H9 (cell line): ENCODE results near the gene PTPRN2. TPM values are rescaled to one million over a fixed set of nuclear protein-coding genes. Genes with fewer than 3 reads are reported as not detected.

Source experiments
- DNase-seq: peaks from one replicate; pipeline ENCODE4 v3.0.0-alpha.2; 2017
- H2AFZ ChIP-seq: one replicate; pipeline ENCODE4 v1.6.1; 2013; ENCODE audit warnings: mild to moderate bottlenecking, low read length, control low read depth, moderate library complexity
- H2AK5ac ChIP-seq: 2 replicates; pipeline ENCODE4 v1.6.1; 2013; ENCODE audit warnings: low read length, control low read depth, mixed read lengths; ENCODE audit not compliant: insufficient read length
- H2BK120ac ChIP-seq: one replicate; pipeline ENCODE4 v1.6.1; 2013; ENCODE audit warnings: low read depth, mild to moderate bottlenecking, low read length, control low read depth, inconsistent platforms; ENCODE audit not compliant: poor library complexity, severe bottlenecking
- H2BK12ac ChIP-seq: 2 replicates; pipeline ENCODE4 v1.6.1; 2013; ENCODE audit warnings: low read length, control low read depth, mixed read lengths, low read depth; ENCODE audit not compliant: insufficient read length
- H2BK15ac ChIP-seq: 2 replicates; pipeline ENCODE4 v1.6.1; 2013; ENCODE audit warnings: low read depth, low read length, control low read depth
- H2BK20ac ChIP-seq: one replicate; pipeline ENCODE4 v1.6.1; 2013; ENCODE audit warnings: low read depth, mild to moderate bottlenecking, low read length, control low read depth, inconsistent platforms; ENCODE audit not compliant: poor library complexity, severe bottlenecking
- H2BK5ac ChIP-seq: 2 replicates; pipeline ENCODE4 v1.6.1; 2013; ENCODE audit warnings: low read length, control low read depth, mixed read lengths; ENCODE audit not compliant: insufficient read length
- H3K14ac ChIP-seq: 2 replicates; pipeline ENCODE4 v1.6.1; 2013; ENCODE audit warnings: low read length, control low read depth; ENCODE audit not compliant: insufficient read depth
- H3K18ac ChIP-seq: 2 replicates; pipeline ENCODE4 v1.6.1; 2013; ENCODE audit warnings: low read depth, mild to moderate bottlenecking, mixed read lengths, low read length, control low read depth; ENCODE audit not compliant: insufficient read length
- H3K23ac ChIP-seq: 2 replicates; pipeline ENCODE4 v1.6.1; 2013; ENCODE audit warnings: low read length, control low read depth, mixed read lengths, low read depth; ENCODE audit not compliant: insufficient read length
- H3K23me2 ChIP-seq: 2 replicates; pipeline ENCODE4 v1.6.1; 2013; ENCODE audit warnings: low read depth, mild to moderate bottlenecking, mixed read lengths, low read length, control low read depth; ENCODE audit not compliant: insufficient read length, poor library complexity, severe bottlenecking
- H3K27ac ChIP-seq: 2 replicates; pipeline ENCODE4 v1.5.1; 2013; ENCODE audit warnings: low read length, control low read depth, mixed read lengths, low read depth; ENCODE audit not compliant: insufficient read length
- H3K27me3 ChIP-seq: 2 replicates; pipeline ENCODE4 v1.6.1; 2013; ENCODE audit warnings: low read length, control low read depth, inconsistent platforms; ENCODE audit not compliant: insufficient read depth
- H3K4ac ChIP-seq: 2 replicates; pipeline ENCODE4 v1.6.1; 2013; ENCODE audit warnings: low read depth, mild to moderate bottlenecking, control low read depth, inconsistent platforms, low read length, moderate library complexity
- H3K4me1 ChIP-seq: 2 replicates; pipeline ENCODE4 v1.6.1; 2013; ENCODE audit warnings: low read length, control low read depth, inconsistent platforms; ENCODE audit not compliant: insufficient read depth
- H3K4me2 ChIP-seq: 2 replicates; pipeline ENCODE4 v1.6.1; 2013; ENCODE audit warnings: low read length, control low read depth, mixed read lengths; ENCODE audit not compliant: insufficient read length, insufficient read depth
- H3K56ac ChIP-seq: 2 replicates; pipeline ENCODE4 v1.6.1; 2013; ENCODE audit warnings: low read depth, mild to moderate bottlenecking, mixed read lengths, low read length, control low read depth; ENCODE audit not compliant: insufficient read length
- H3K79me1 ChIP-seq: 2 replicates; pipeline ENCODE4 v1.6.1; 2013; ENCODE audit warnings: low read depth, mild to moderate bottlenecking, moderate library complexity, low read length, control low read depth, inconsistent platforms; ENCODE audit not compliant: insufficient read depth, poor library complexity, severe bottlenecking
- H3K79me2 ChIP-seq: 2 replicates; pipeline ENCODE4 v1.6.1; 2013; ENCODE audit warnings: low read length, control low read depth, inconsistent platforms; ENCODE audit not compliant: insufficient read depth
- H3K9ac ChIP-seq: 2 replicates; pipeline ENCODE4 v1.6.1; 2013; ENCODE audit warnings: low read length, control low read depth, mixed read lengths; ENCODE audit not compliant: insufficient read length; ENCODE audit errors: extremely low read depth
- H3K9me3 ChIP-seq: one replicate; pipeline ENCODE4 v1.6.1; 2013; ENCODE audit warnings: low read depth, low read length, inconsistent platforms; ENCODE audit not compliant: control insufficient read depth
- H3T11ph ChIP-seq: one replicate; pipeline ENCODE4 v1.6.1; 2013; ENCODE audit warnings: mild to moderate bottlenecking, low read length, control low read depth, inconsistent platforms
- H4K20me1 ChIP-seq: one replicate; pipeline ENCODE4 v1.6.1; 2013; ENCODE audit not compliant: control insufficient read depth, insufficient read length, insufficient read depth
- H4K5ac ChIP-seq: 2 replicates; pipeline ENCODE4 v1.6.1; 2013; ENCODE audit warnings: low read depth, mild to moderate bottlenecking, mixed read lengths, low read length, control low read depth; ENCODE audit not compliant: insufficient read length
- H4K8ac ChIP-seq: replicated peaks from 2 replicates; pipeline ENCODE4 v1.6.1; 2013; ENCODE audit warnings: low read length, control low read depth, mixed read lengths, low read depth; ENCODE audit not compliant: insufficient read length
- H4K91ac ChIP-seq: 2 replicates; pipeline ENCODE4 v1.6.1; 2013; ENCODE audit warnings: low read depth, mild to moderate bottlenecking, moderate library complexity, mixed read lengths, low read length, control low read depth; ENCODE audit not compliant: insufficient read length
- H3K27ac Mint-ChIP-seq, 3 experiments: 2 replicates in 2 of 3; 3 replicates in 1 of 3; pipeline ENCODE4 v1.8.0; 2020 to 2021; ENCODE audit warnings: mixed read lengths in 3 of 3, mild to moderate bottlenecking in 1 of 3, moderate library complexity in 1 of 3
- H3K27me3 Mint-ChIP-seq: 2 replicates; pipeline ENCODE4 v1.8.0; 2021; ENCODE audit warnings: low read depth, mild to moderate bottlenecking, moderate library complexity, mixed read lengths
- H3K36me3 Mint-ChIP-seq, 3 experiments: 2 replicates in 2 of 3; 3 replicates in 1 of 3; pipeline ENCODE4 v1.8.0; 2020 to 2021; ENCODE audit warnings: low read depth in 3 of 3, mixed read lengths in 3 of 3; ENCODE audit not compliant: insufficient read depth in 1 of 3
- H3K4me1 Mint-ChIP-seq, 2 experiments: 2 replicates each; pipeline ENCODE4 v1.8.0; 2020; ENCODE audit warnings: mixed read lengths in 2 of 2
- H3K4me3 Mint-ChIP-seq, 2 experiments: 2 replicates in 1 of 2; 3 replicates in 1 of 2; pipeline ENCODE4 v1.8.0; 2020 to 2021; ENCODE audit warnings: mild to moderate bottlenecking in 2 of 2, mixed read lengths in 2 of 2, moderate library complexity in 1 of 2
- H3K9me3 Mint-ChIP-seq, 2 experiments: 2 replicates in 1 of 2; 3 replicates in 1 of 2; pipeline ENCODE4 v1.8.0; 2020; ENCODE audit warnings: mild to moderate bottlenecking in 2 of 2, mixed read lengths in 2 of 2, moderate library complexity in 1 of 2
- WGBS: extraction: QIAGEN DNeasy Blood & Tissue Kit; methylation state at CpG from one replicate; pipeline ENCODE4 v1.1.7; 2013; ENCODE audit warnings: missing lambda C conversion rate, low lambda C conversion rate, mixed read lengths; ENCODE audit not compliant: insufficient read length; ENCODE audit errors: extremely low coverage; 5-methylcytosine and 5-hydroxymethylcytosine counted together
- total RNA-seq: library from RNA; stranded (reverse); gene quantifications from 2 replicates; pipeline ENCODE4 v1.2.1, GENCODE V29; 2021
- TF ChIP-seq, protein P1 (sequence below): fragments of 200-600 bp; sonication (generic); conservative IDR thresholded peaks from 3 replicates; pipeline ENCODE4 v1.8.0; 2021; ENCODE audit warnings: antibody characterized with exemption, mild to moderate bottlenecking

Gene PTPRN2
- total RNA-seq, 1 experiment from 2014 or later, result 5.2 TPM

DNA sequence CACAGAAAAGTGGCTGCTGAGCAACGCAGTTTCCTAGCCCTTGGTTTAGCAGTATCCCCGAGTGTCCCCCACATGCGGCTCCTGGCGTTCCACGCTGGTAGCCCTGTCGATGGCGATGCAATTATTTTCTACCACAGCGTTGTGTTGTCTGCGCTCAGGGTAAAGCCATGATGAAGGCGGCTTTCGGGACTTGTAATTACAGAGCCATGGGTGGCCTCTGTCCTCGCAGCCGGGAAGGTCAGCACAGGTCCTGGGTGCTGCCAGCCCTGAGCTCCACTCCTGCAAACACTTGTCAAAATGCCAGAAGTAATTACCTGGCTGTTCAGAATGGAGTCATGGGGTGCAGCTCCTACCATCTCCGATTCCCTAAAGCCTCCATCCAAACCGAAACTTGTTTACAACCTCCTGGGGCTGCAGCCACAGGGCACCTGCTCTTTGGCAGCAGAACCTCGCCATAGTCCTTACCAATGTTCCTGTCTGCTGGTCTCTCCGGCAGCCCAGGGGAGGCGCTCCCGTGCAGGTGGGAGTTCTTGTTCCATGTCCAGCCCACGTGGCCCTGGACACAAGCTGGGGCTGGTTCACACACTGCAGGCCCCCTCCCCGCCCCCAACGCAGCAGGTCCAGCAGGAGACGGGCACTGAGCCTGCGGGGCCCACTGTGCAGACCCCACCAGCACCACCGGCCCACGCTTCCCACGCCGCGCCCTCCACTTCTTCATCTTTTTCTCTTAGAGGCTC, 512.6 kb downstream of the PTPRN2 start:
- H3K27me3 ChIP-seq, result no peaks in the 10 kb centered on the region
- H3K4me1 ChIP-seq, result no peaks in the 10 kb centered on the region
- no peak overlapping the region for H4K5ac ChIP-seq
- no peak overlapping the region for H2BK5ac ChIP-seq
- no peak overlapping the region; a peak in 2 of 7 replicates for H3K27ac Mint-ChIP-seq
- H2BK12ac ChIP-seq, result no peak overlapping the region
- DNase-seq, result no peak
- peaks cover 11 to 20% (median 11%) of the 10 kb centered on the region in 3 experiments for H3K36me3 Mint-ChIP-seq
- TF ChIP-seq, protein P1, sequence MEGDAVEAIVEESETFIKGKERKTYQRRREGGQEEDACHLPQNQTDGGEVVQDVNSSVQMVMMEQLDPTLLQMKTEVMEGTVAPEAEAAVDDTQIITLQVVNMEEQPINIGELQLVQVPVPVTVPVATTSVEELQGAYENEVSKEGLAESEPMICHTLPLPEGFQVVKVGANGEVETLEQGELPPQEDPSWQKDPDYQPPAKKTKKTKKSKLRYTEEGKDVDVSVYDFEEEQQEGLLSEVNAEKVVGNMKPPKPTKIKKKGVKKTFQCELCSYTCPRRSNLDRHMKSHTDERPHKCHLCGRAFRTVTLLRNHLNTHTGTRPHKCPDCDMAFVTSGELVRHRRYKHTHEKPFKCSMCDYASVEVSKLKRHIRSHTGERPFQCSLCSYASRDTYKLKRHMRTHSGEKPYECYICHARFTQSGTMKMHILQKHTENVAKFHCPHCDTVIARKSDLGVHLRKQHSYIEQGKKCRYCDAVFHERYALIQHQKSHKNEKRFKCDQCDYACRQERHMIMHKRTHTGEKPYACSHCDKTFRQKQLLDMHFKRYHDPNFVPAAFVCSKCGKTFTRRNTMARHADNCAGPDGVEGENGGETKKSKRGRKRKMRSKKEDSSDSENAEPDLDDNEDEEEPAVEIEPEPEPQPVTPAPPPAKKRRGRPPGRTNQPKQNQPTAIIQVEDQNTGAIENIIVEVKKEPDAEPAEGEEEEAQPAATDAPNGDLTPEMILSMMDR, result peak; percentile 23; the same call in 1 of the 3 replicates
- H3K27ac ChIP-seq, result no peak overlapping the region
- H4K8ac ChIP-seq, result no peak overlapping the region
- no peak overlapping the region for H3K56ac ChIP-seq
- peaks cover 13 to 21% of the 10 kb centered on the region in 2 experiments for H3K9me3 Mint-ChIP-seq
- no peak overlapping the region for H3K4me3 Mint-ChIP-seq
- H2AFZ ChIP-seq, result no peak overlapping the region
- H3T11ph ChIP-seq, result no peak overlapping the region
- H3K79me2 ChIP-seq, result no peaks in the 10 kb centered on the region
- peaks cover 3% of the 10 kb centered on the region; the same call in 1 of the 2 replicates for H3K27me3 Mint-ChIP-seq
- H2BK20ac ChIP-seq, result no peak overlapping the region
- H3K23me2 ChIP-seq, result no peaks in the 10 kb centered on the region
- no peak overlapping the region for H2BK15ac ChIP-seq
- WGBS, result no CpG with 5 or more reads among the region's 29 CpGs
- H3K4me2 ChIP-seq, result no peak overlapping the region
- H3K9me3 ChIP-seq, result no peaks in the 10 kb centered on the region
- no peak overlapping the region for H2BK120ac ChIP-seq
- no peaks in the 10 kb centered on the region for H3K4me1 Mint-ChIP-seq
- no peaks in the 10 kb centered on the region for H3K79me1 ChIP-seq
- H3K14ac ChIP-seq, result no peak overlapping the region
- H2AK5ac ChIP-seq, result no peak overlapping the region
- no peak overlapping the region for H3K23ac ChIP-seq
- no peak overlapping the region for H3K18ac ChIP-seq
- no peaks in the 10 kb centered on the region for H4K20me1 ChIP-seq
- H3K4ac ChIP-seq, result no peak overlapping the region
- no peak overlapping the region for H3K9ac ChIP-seq
- H4K91ac ChIP-seq, result no peak overlapping the region
